Loucy (cell line): ENCODE measurements around the gene LPP.

Source experiments
- H2AFZ ChIP-seq: fragments of 200-600 bp; sonication (generic); 2 replicates; pipeline ENCODE4 v1.6.0; 2016; ENCODE audit warnings: antibody characterized with exemption, mild to moderate bottlenecking, low read length, moderate library complexity
- H3F3A ChIP-seq: fragments of 200-600 bp; 2 replicates; pipeline ENCODE4 v1.6.0; 2016; ENCODE audit warnings: antibody characterized with exemption, low read depth, mild to moderate bottlenecking
- H3K27me3 ChIP-seq: fragments of 200-600 bp; sonication (generic); 2 replicates; pipeline ENCODE4 v1.6.1; 2014; ENCODE audit warnings: low read length, mild to moderate bottlenecking; ENCODE audit not compliant: insufficient read depth, poor library complexity, severe bottlenecking
- H3K36me3 ChIP-seq: fragments of 200-600 bp; sonication (generic); 2 replicates; pipeline ENCODE4 v1.6.1; 2016; ENCODE audit warnings: low read length; ENCODE audit not compliant: insufficient read depth
- H3K4me1 ChIP-seq: fragments of 200-600 bp; sonication (generic); 2 replicates; pipeline ENCODE4 v1.5.1; 2014; ENCODE audit warnings: low read length, mild to moderate bottlenecking; ENCODE audit not compliant: insufficient read depth, poor library complexity, severe bottlenecking
- H3K4me2 ChIP-seq: fragments of 200-600 bp; sonication (generic); 2 replicates; pipeline ENCODE4 v1.6.0; 2014; ENCODE audit warnings: antibody characterized with exemption, low read length, low read depth, mild to moderate bottlenecking; ENCODE audit not compliant: poor library complexity, severe bottlenecking
- H3K4me3 ChIP-seq: fragments of 200-600 bp; sonication (generic); 2 replicates; pipeline ENCODE4 v1.5.1; 2014; ENCODE audit warnings: low read length, mild to moderate bottlenecking, mixed read lengths; ENCODE audit not compliant: poor library complexity, severe bottlenecking
- H3K79me2 ChIP-seq: fragments of 200-600 bp; sonication (generic); 2 replicates; pipeline ENCODE4 v1.6.1; 2014; ENCODE audit warnings: low read length; ENCODE audit not compliant: insufficient read depth
- H3K9ac ChIP-seq: fragments of 200-600 bp; sonication (generic); 2 replicates; pipeline ENCODE4 v1.6.0; 2014; ENCODE audit warnings: mild to moderate bottlenecking, low read depth, low read length, moderate library complexity; ENCODE audit not compliant: poor library complexity, severe bottlenecking
- H3K9me2 ChIP-seq: fragments of 200-600 bp; sonication (generic); replicated peaks from 2 replicates; pipeline ENCODE4 v1.6.1; 2016; ENCODE audit warnings: low read depth, low read length, mixed read lengths
- H3K9me3 ChIP-seq: fragments of 200-600 bp; sonication (generic); 2 replicates; pipeline ENCODE4 v1.6.1; 2014; ENCODE audit warnings: mild to moderate bottlenecking, antibody characterized with exemption, low read length, low read depth; ENCODE audit not compliant: insufficient read depth
- H4K20me1 ChIP-seq: fragments of 200-600 bp; sonication (generic); 2 replicates; pipeline ENCODE4 v1.6.0; 2014; ENCODE audit warnings: antibody characterized with exemption, low read length, mild to moderate bottlenecking; ENCODE audit not compliant: insufficient read depth, poor library complexity, severe bottlenecking
- EZH2phosphoT487 ChIP-seq: fragments of 200-600 bp; IDR thresholded peaks from 2 replicates; pipeline ENCODE4 v1.6.1; 2018; ENCODE audit warnings: antibody characterized with exemption, mild to moderate bottlenecking, moderate library complexity, borderline replicate concordance
- TF ChIP-seq, protein P1 (sequence below): fragments of 200-600 bp; sonication (generic); conservative IDR thresholded peaks from 2 replicates; pipeline ENCODE4 v1.5.1; 2014; ENCODE audit warnings: mild to moderate bottlenecking, antibody characterized with exemption, low read length

Gene LPP

DNA sequence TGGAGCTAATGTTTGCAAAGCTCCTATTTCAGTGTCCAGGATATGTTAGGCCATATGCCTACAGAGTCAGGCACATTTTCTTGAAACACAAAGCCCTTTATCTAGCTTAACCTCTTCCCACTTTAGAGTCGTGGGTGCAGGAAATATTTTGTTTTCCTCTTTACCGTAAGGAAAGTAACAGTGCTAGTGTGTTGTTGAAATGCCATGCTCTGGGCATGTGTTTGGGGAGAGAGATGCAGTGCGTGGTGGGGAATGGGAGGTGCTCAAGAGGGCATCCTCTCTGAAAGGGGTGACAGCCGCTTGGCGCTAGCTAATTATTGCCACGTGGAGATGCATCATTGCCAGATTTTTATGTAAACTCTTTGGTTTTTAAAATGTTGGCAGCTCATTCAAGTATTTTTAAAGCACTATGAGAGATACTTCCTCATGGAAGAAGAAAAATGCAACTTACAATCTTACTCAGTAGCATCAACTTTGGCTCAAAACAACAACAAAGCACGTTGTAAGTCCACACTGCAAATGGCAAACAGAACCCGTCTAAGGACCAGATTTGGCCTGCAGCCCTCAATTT, 152.6 kb downstream of the LPP start:
- Histone ChIP-seq H3K9ac (no peak overlapping the region), H3K79me2 (no peaks in the 10 kb centered on the region), H3K36me3 (no peaks in the 10 kb centered on the region), H3K27me3 (no peaks in the 10 kb centered on the region), H3K4me3 (no peak overlapping the region), H3F3A (no peaks in the 10 kb centered on the region), H3K9me2 (no peaks in the 10 kb centered on the region), H3K4me2 (no peak overlapping the region), H2AFZ (no peak overlapping the region), H3K9me3 (no peaks in the 10 kb centered on the region), H3K4me1 (no peaks in the 10 kb centered on the region), H4K20me1 (no peaks in the 10 kb centered on the region)
- TF ChIP-seq, protein P1, sequence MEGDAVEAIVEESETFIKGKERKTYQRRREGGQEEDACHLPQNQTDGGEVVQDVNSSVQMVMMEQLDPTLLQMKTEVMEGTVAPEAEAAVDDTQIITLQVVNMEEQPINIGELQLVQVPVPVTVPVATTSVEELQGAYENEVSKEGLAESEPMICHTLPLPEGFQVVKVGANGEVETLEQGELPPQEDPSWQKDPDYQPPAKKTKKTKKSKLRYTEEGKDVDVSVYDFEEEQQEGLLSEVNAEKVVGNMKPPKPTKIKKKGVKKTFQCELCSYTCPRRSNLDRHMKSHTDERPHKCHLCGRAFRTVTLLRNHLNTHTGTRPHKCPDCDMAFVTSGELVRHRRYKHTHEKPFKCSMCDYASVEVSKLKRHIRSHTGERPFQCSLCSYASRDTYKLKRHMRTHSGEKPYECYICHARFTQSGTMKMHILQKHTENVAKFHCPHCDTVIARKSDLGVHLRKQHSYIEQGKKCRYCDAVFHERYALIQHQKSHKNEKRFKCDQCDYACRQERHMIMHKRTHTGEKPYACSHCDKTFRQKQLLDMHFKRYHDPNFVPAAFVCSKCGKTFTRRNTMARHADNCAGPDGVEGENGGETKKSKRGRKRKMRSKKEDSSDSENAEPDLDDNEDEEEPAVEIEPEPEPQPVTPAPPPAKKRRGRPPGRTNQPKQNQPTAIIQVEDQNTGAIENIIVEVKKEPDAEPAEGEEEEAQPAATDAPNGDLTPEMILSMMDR, result no peak
- no peak for TF ChIP-seq EZH2phosphoT487

DNA sequence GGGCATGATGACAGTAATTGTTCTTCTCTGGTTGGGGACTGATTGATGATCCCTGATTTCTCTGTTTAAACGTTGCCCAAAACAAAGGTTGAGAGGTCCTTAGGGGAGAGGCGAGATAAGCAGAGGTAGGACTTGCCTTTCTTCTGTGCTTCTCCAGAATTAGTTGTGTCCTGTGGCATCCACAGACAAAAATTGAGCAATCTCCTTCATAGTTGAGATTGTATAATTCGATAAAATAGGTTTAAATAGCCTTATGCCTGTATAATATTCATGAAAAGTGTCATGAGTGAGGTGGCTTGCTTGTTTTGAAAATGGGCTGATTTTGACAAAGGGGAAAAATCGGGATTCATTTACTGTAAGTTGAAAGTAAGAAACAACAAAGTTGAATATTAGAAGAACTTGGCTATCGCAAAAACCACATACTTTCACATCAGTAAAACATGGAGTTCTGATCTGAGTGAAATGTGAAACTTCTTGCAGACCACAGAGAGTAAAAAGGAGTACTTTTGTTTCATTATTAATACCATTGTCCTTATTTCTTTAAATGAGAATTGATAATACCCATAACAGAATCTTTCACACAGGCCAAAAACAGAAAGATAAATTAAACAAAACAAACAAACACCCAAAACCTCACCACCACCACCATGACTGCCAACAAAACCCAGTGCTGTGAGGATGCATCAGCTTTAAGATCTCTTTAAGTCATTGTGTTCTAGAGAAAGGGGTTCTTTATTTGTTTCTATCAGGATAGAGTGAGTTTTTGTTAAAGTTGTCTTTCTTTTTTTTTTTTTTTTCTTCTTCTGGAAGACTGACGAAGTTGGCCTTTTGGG, 155.7 kb downstream of the LPP start:
- no peak overlapping the region for H3K4me2 ChIP-seq

DNA sequence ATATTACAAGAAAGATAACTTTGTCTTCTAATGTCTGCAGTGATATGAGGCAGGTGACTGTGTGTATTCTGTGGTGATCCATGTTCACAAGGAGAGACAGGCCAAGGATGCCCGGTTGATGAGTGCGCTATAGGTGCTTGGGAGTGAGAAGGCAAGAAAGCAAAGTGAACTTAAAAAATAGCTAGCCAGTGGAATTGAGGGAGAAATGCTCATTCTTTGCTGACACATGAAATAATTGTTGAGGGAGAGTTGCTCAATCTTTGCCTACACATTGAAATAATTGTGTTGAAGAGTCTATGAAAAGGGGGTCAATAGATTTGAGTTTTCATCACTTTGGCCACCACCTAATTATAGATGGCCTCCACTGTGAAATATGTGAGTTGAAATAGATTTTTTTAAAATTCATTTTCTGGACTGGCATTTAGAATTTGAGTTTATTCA, 156.3 kb downstream of the LPP start:
- no peak for TF ChIP-seq EZH2phosphoT487
- TF ChIP-seq, protein P1, result no peak
- no peaks in the 10 kb centered on the region for H3K9me3 ChIP-seq
- no peak overlapping the region for H3K9ac ChIP-seq
- H3K4me1 ChIP-seq, result no peaks in the 10 kb centered on the region
- H3K9me2 ChIP-seq, result no peaks in the 10 kb centered on the region
- H3K4me3 ChIP-seq, result no peak overlapping the region
- no peaks in the 10 kb centered on the region for H4K20me1 ChIP-seq
- H2AFZ ChIP-seq, result no peak overlapping the region
- no peaks in the 10 kb centered on the region for H3F3A ChIP-seq
- H3K27me3 ChIP-seq, result no peaks in the 10 kb centered on the region
- H3K4me2 ChIP-seq, result no peak overlapping the region
- no peaks in the 10 kb centered on the region for H3K79me2 ChIP-seq
- no peaks in the 10 kb centered on the region for H3K36me3 ChIP-seq

More for the DNA sequence above, 155.7 kb downstream of the LPP start:
- Histone ChIP-seq H4K20me1 (no peaks in the 10 kb centered on the region), H3F3A (no peaks in the 10 kb centered on the region), H3K9ac (no peak overlapping the region), H3K27me3 (no peaks in the 10 kb centered on the region), H2AFZ (no peak overlapping the region), H3K79me2 (no peaks in the 10 kb centered on the region), H3K9me3 (no peaks in the 10 kb centered on the region), H3K4me3 (no peak overlapping the region), H3K36me3 (no peaks in the 10 kb centered on the region), H3K4me1 (no peaks in the 10 kb centered on the region), H3K9me2 (no peaks in the 10 kb centered on the region)
- no peak for TF ChIP-seq EZH2phosphoT487
- TF ChIP-seq, protein P1, result no peak
